Prostate gland (tissue), 2 donors: ENCODE measurements around the gene VPS13C.

ENCODE experiments used
- CTCF ChIP-seq, 4 experiments: fragments of 200-600 bp in 2 of 4; fragments of 450-650 bp in 2 of 4; sonication (generic) in 2 of 4; IDR thresholded peaks; 1 replicate in 3 of 4; 2 replicates in 1 of 4; pipeline ENCODE4 v1.5.1; 2016 to 2019; ENCODE audit warnings: antibody characterized with exemption in 4 of 4, mild to moderate bottlenecking in 2 of 4, moderate library complexity in 2 of 4
- POLR2A ChIP-seq: fragments of 450-650 bp; IDR thresholded peaks from one replicate; pipeline ENCODE4 v1.6.1; 2016; ENCODE audit warnings: antibody characterized with exemption, mild to moderate bottlenecking

DNA sequence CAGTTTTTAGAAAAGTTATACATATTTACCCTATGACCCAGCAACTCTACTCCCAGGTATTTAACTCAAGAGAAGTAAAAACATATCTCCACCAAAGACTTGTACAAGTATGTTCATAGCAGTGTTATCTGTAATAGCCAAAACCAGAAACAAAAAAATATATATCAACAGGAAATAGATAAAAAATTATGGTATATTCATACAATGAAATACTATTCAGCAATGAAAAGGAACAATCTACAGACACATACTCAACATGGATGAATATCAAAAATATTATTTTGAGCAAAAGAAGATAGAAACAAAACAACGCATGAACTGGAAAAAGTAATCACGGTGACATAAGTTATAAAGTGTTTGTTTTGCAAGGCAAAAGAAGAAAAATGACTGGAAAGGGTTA, 72.4 kb downstream of the VPS13C start:
- TF ChIP-seq CTCF (IDR thresholded peaks at IDR 0.05) (no peak), POLR2A (no peak)
